GM12874 (cell line): ENCODE data around the gene UNC13D.

Source experiments
- TF ChIP-seq, protein P1 (sequence below): IDR thresholded peaks from 2 replicates; pipeline ENCODE4 v1.5.1; 2011; ENCODE audit warnings: low read depth, mild to moderate bottlenecking, control low read depth, low read length, moderate library complexity; ENCODE audit not compliant: insufficient read depth

The UNC13D gene

DNA sequence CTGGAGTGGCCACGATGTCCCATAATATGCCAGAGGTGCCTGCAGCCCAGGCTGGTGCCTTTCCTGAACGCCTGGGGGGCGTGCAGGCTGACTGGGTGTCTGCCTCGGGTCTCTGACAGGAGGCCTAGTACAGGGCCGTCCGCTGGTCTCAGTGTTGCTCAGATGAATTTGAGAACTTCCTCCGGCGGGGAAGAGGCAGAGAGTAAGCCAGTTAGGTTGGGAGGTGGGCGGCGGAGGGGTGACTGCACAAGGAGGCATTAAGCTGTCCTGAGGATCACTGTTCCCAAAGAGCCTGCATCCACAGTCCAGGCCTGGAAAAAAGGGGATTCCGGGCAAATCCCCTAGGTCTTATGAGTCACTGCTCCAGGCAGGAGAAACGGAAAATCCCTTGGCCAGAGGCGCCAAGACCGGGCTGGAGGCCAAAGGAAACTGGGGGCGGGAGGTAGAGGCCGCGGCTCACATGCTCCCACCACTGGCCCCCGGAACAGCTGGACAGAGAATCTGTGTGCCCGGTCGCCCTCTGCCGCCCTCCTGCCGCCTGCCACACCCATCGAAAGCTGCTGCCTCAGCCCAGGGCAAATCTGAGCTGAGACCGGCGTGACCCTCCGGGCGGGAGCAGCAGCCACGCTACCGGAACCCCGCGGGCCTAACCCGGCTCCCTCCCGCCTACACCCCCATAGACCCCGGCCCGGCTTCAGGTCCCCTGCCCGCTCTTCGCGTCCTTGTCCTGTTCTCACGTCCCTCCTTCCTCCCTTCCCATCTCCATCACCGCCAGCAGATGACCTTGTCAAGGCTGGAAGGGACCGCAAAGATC is 32.9 kb upstream of the UNC13D start:
- TF ChIP-seq, protein P1, sequence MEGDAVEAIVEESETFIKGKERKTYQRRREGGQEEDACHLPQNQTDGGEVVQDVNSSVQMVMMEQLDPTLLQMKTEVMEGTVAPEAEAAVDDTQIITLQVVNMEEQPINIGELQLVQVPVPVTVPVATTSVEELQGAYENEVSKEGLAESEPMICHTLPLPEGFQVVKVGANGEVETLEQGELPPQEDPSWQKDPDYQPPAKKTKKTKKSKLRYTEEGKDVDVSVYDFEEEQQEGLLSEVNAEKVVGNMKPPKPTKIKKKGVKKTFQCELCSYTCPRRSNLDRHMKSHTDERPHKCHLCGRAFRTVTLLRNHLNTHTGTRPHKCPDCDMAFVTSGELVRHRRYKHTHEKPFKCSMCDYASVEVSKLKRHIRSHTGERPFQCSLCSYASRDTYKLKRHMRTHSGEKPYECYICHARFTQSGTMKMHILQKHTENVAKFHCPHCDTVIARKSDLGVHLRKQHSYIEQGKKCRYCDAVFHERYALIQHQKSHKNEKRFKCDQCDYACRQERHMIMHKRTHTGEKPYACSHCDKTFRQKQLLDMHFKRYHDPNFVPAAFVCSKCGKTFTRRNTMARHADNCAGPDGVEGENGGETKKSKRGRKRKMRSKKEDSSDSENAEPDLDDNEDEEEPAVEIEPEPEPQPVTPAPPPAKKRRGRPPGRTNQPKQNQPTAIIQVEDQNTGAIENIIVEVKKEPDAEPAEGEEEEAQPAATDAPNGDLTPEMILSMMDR: peak; percentile 17; the same call in 1 of the 2 replicates

DNA sequence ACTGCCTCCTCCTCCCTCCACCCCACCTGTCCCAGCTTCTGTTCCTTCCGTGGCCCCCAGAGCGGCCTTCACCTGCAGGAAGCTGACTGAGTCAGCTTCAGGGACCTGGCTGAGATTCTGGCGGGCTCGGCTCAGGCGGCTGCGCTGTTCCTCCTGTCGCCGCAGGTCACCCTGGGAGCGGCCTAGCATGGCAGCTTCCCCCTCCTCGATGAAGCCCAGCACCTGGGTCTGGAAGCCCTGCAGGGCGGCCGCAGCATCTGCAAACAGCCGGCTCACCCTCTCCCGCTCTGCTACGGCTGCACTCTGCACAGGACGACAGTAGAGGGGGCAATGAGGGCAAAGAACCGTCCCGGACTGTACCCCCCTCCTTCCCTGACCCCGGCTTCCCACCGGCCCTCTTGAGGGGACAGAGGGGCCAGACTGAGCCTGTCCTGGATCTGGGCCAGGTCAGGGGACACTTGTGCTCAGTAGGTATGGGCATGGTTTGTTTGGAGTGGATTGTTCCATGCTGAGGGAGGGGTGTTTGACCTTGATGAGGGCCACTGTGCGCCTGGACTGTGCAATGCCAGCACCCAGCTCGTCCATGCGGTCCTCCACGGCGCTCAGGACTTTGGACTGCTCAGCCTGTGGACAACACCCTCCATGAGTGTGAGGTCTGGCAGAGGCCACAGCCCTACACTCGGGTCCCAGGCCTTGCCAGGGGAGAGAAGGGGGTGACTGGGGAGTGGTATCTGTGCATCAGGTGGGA is 32.2 kb upstream of the UNC13D start:
- TF ChIP-seq, protein P1: peak; percentile 52; the same call in 1 of the 2 replicates

DNA sequence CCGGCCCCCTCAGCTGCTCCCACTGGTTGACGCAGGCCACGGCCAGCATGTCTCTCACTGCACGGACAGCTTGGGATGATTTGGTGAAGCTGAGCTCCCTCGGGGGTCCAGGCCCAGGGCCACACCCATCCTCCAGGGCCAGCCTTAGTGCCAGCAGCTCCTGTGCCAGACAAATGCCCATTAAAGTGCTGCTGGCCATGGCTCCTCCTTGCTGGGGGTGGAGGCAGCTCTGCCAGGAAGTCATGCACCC is 31.7 kb upstream of the UNC13D start:
- TF ChIP-seq, protein P1: no peak

DNA sequence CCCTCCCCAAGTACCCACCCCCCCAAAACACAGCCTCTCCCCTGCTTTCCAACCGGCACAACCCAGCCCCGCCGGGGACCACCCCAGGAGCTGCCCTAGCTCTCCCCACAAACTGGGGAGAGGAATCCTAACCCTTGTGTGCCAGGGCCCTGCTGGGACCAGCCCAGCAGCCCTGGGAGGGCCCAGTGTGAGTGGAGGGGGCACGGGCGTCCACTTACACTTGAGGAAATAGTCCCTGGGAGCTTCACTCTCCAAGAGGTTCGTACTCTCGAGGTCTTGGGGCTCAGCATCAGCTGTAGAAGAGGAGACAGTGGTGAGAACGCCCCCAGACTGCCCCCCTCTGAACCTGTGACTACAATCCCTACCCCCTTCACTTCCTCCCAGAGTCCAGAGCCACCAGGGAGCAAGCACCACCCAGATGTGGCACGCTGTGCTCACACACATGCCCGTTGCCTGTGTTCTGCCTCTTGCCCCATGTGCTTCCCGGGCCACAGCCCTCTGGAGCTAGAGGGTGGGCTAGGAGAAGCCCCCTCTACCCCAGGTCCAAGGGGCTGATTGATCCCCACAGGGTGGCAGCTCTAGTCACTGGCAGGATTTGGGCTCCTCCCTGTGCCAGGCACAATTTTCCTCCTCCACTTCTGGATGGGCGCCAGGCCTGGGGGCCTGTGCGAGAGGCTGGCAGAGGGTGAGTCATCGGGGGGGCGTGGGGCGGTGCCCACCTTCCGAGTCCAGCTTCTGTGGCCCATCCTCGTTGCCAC is 31.2 kb upstream of the UNC13D start:
- TF ChIP-seq, protein P1: no peak

DNA sequence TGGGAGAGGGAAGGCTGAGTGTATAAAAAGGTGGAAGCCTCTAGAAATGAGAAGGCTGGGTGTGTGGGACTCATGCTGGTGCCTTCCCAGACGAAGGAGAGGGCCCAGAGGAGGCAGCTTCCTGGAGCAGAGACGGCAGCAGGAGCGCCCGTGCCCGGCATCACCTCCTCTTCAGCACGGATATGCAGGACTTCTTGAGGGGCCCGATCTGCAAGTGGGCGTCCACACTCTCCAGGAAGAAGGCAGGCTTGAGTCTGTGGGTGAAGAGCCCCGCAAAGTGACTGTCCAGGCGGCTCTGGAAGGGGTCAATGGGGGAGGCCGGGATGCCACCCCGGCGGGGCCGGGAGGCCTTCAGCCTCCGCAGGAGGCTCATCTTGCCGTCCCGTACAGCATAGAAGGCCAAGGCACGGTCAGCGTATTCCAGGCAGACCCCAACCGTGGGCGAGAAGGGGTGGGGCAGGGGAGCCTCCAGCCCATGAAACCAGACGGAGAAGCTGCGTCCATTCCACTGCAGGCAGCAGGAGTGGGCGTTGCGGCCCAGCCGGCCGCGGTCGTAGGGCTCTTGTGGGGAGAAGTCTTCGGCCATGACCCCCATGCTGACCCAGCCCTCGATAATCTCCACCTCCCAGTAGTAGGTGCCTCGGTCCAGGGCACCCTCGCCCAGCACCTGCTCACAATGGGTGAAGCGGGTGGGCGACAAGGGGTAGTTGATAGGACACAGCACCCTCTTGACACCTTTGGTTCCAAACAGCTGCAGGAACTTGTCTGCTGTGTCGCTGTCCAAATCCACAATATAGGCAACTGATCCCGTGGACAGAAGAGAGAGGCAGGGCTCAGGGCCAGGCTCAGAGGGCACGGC is 30.3 kb upstream of the UNC13D start:
- TF ChIP-seq, protein P1: no peak

DNA sequence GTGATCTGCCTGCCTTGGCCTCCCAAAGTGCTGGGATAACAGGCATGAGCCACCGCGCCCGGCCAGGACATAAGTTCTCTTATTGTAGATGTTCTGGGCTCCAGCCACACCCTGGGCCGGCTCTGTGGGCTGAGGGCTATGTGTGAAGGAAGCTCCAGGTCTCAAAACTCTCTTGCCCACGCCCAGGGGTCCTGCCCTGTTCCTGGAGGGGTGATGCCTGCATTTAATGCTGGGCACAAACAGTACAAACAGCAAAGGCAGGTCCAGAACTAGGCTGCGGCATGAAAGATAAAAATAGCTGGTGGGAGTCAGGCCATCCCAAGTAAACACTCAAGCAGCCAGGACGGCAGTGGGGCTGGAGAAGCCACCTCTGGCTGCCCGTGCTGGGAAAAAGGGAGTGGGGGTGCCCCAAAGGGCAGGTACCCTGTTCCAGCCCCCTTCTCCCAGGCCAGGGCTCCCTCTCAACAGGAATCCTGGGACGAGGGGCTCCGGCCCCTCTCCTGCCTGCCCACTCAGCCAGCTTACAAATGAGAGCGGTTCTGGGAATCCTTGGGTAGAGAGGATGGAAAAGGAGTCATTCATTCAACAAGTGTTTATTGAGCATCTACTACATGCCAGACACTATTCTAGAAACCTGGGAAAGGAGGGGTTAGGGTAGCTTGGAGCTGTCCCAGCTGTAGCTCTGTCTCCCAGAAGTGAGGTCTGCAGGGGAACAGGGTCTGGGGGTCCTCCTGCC is 29.6 kb upstream of the UNC13D start:
- TF ChIP-seq, protein P1: no peak
